SK-N-MC (cell line): ENCODE results near the gene VSTM4.

Experiments
- EZH2 ChIP-seq: fragments of 200-600 bp; sonication (generic); IDR thresholded peaks from one replicate; pipeline ENCODE4 v1.6.1; 2017; ENCODE audit warnings: antibody characterized with exemption
- POLR2AphosphoS5 ChIP-seq: IDR thresholded peaks from 2 replicates; pipeline ENCODE4 v1.6.1; 2012; ENCODE audit warnings: mild to moderate bottlenecking, low read depth, low read length, borderline replicate concordance

DNA sequence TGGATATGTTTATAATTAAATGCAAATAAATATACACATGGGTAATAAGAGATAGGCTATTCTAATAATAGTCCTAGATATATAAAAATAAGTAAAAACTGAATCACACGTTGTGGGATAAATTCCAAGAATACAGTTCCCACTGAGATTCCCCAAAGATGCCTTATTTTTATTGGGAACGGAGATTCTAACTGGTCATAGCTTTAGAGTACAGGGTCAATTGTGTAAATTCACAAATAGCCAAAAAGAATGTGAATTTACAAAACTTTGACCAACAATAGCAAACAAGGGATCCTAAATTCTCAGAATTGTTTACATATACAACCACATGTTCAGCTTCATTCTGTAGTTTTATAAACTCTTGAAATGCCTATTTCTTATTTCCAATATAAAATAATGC lies 65.0 kb downstream of the VSTM4 start:
- TF ChIP-seq POLR2AphosphoS5 (no peak), EZH2 (no peak)
